PC-3 (cell line): ENCODE results near the gene CHAC1. TPM values are rescaled to one million over a fixed set of nuclear protein-coding genes. Genes with fewer than 3 reads are reported as not detected.

Source experiments
- ATAC-seq: fragments of 200-7000 bp; cut with Tn5 transposase; 2 replicates; pipeline ENCODE4 v1.9.1; 2020; ENCODE audit warnings: mild to moderate bottlenecking, moderate library complexity
- BruUV-seq: library from RNA; stranded (reverse); fragments of 400-500 nt; replicated peaks from 2 replicates; lab custom pipeline; 2021; lab: Mats Ljungman, UMichigan
- CTCF ChIA-PET: fragments of 300-600 bp; sonication (Branson Sonifier 250); formaldehyde crosslinking; loops from one replicate; lab custom pipeline; 2022; ENCODE audit warnings: antibody characterized with exemption; lab: Charles Lee
- POLR2A ChIA-PET: fragments of 300-600 bp; sonication (Branson Sonifier 250); formaldehyde crosslinking; loops from one replicate; lab custom pipeline; 2022; ENCODE audit warnings: antibody characterized with exemption; ENCODE audit not compliant: unreplicated experiment; lab: Charles Lee
- DNase-seq: peaks from one replicate; pipeline ENCODE4 v3.0.0-alpha.2; 2015
- H2AFZ ChIP-seq: fragments of 300-600 bp; sonication (generic); 2 replicates; pipeline ENCODE4 v1.6.0; 2016; ENCODE audit warnings: antibody characterized with exemption, low read length
- H3F3A ChIP-seq: fragments of 300-600 bp; sonication (generic); one replicate; pipeline ENCODE4 v1.6.0; 2017; ENCODE audit warnings: antibody characterized with exemption, low read length, control low read depth, mild to moderate bottlenecking; ENCODE audit not compliant: unreplicated experiment
- H3K27ac ChIP-seq: fragments of 300-600 bp; sonication (generic); 2 replicates; pipeline ENCODE4 v1.5.1; 2016; ENCODE audit warnings: mild to moderate bottlenecking, low read length
- H3K27me3 ChIP-seq: fragments of 300-600 bp; sonication (generic); 2 replicates; pipeline ENCODE4 v1.6.1; 2016; ENCODE audit warnings: low read length, mixed read lengths
- H3K36me3 ChIP-seq: fragments of 300-600 bp; sonication (generic); 2 replicates; pipeline ENCODE4 v1.6.1; 2016; ENCODE audit warnings: low read depth, mixed run types, low read length, mixed read lengths
- H3K4me1 ChIP-seq: fragments of 300-600 bp; sonication (generic); 2 replicates; pipeline ENCODE4 v1.5.1; 2016; ENCODE audit warnings: low read length; ENCODE audit not compliant: insufficient read depth
- H3K4me2 ChIP-seq: fragments of 300-600 bp; sonication (generic); 2 replicates; pipeline ENCODE4 v1.6.0; 2016; ENCODE audit warnings: low read length
- H3K4me3 ChIP-seq: fragments of 300-600 bp; sonication (generic); 2 replicates; pipeline ENCODE4 v1.5.1; 2016; ENCODE audit warnings: mild to moderate bottlenecking, low read length, mixed read lengths
- H3K79me2 ChIP-seq: fragments of 300-600 bp; sonication (generic); 2 replicates; pipeline ENCODE4 v1.6.1; 2017; ENCODE audit warnings: low read length, mixed read lengths
- H3K9ac ChIP-seq: fragments of 300-600 bp; sonication (generic); 2 replicates; pipeline ENCODE4 v1.6.0; 2016; ENCODE audit warnings: mild to moderate bottlenecking, low read length
- H3K9me2 ChIP-seq: fragments of 300-600 bp; sonication (generic); replicated peaks from 2 replicates; pipeline ENCODE4 v1.6.1; 2016; ENCODE audit warnings: mixed run types, low read length, mixed read lengths
- H3K9me3 ChIP-seq: fragments of 300-600 bp; sonication (generic); 2 replicates; pipeline ENCODE4 v1.6.1; 2016; ENCODE audit warnings: low read length, mixed read lengths
- H4K20me1 ChIP-seq: fragments of 300-600 bp; sonication (generic); 2 replicates; pipeline ENCODE4 v1.6.1; 2016; ENCODE audit warnings: low read length, mixed read lengths
- CTCF ChIP-seq: fragments of 300-600 bp; sonication (generic); conservative IDR thresholded peaks from 2 replicates; pipeline ENCODE4 v1.5.1; 2017; ENCODE audit warnings: antibody characterized with exemption, low read depth, mild to moderate bottlenecking, low read length
- EZH2 ChIP-seq: fragments of 300-600 bp; sonication (generic); IDR thresholded peaks from one replicate; pipeline ENCODE4 v1.6.1; 2017; ENCODE audit warnings: antibody characterized with exemption, mild to moderate bottlenecking, low read length; ENCODE audit not compliant: unreplicated experiment
- EZH2phosphoT487 ChIP-seq: fragments of 300-600 bp; sonication (generic); IDR thresholded peaks from 2 replicates; pipeline ENCODE4 v1.6.1; 2018; ENCODE audit warnings: mild to moderate bottlenecking, antibody characterized with exemption, low read length, borderline replicate concordance
- intact Hi-C: fragments of 100-400 bp; cut with micrococcal nuclease; formaldehyde crosslinking; loops from 2 replicates; pipeline ENCODE4 v1.9.0; 2023
- total RNA-seq: library from RNA; depleted of rRNA; stranded (reverse); fragments of >200 nt; gene quantifications from 2 replicates; pipeline ENCODE4 v1.2.3, GENCODE V29; 2014

CHAC1 gene
- total RNA-seq, 1 experiment from 2014 or later, result 13.3 TPM

- Histone ChIP-seq H2AFZ (peak overlapping the region; percentile 72), H3K9ac (peak overlapping the region; percentile 88), H3F3A (peaks cover 6% of the 10 kb centered on the region), H3K79me2 (peaks cover 4% of the 10 kb centered on the region; the same call in 1 of the 2 replicates), H3K4me2 (peak overlapping the region; percentile 98), H3K9me2 (no peaks in the 10 kb centered on the region), H3K4me3 (peak overlapping the region; percentile 67), H4K20me1 (peaks cover 7% of the 10 kb centered on the region; the same call in 1 of the 2 replicates), H3K27ac (peak overlapping the region; percentile 98), H3K4me1 (peaks cover 29% of the 10 kb centered on the region), H3K9me3 (no peaks in the 10 kb centered on the region), H3K36me3 (peaks cover 6% of the 10 kb centered on the region; the same call in 1 of the 2 replicates), H3K27me3 (no peaks in the 10 kb centered on the region)
- CTCF ChIA-PET, result interaction anchor here (0.5 to 1.7 kb wide), 19 partner anchors 12 to 793 kb away, joined by 3 to 22 read pairs (median 5); partner anchors contain the start of genes CCDC32, DLL4, RHOV and VPS18
- POLR2A ChIA-PET, result interaction anchor here (0.6 to 1.1 kb wide), 4 partner anchors 22 to 625 kb away, joined by 3 to 14 read pairs (median 7); no protein-coding TSS in a partner anchor
- ATAC-seq, result peak; percentile 80
- TF ChIP-seq CTCF (peak; percentile 85), EZH2phosphoT487 (no peak)
- BruUV-seq, result no TSS peak
- peak; percentile 98 for DNase-seq
- intact Hi-C loops, result loop anchor here (1.0 to 10.0 kb wide), 8 partner anchors 23 to 208 kb away; partner anchors contain the start of genes CHAC1, DLL4 and INO80
These were observed 46.9 kb upstream of the CHAC1 start for GRCh38 chr15:40906091-40906990.

- ATAC-seq (peak; percentile 1; the same call in 1 of the 2 replicates), DNase-seq (peak; percentile 29)
- Histone ChIP-seq H3K4me3 (peak overlapping the region; percentile 67), H4K20me1 (peaks cover 7% of the 10 kb centered on the region; the same call in 1 of the 2 replicates), H3K36me3 (peaks cover 6% of the 10 kb centered on the region; the same call in 1 of the 2 replicates), H3K27ac (peak overlapping the region; percentile 98), H2AFZ (peak overlapping the region; percentile 72), H3K9ac (peak overlapping the region; percentile 88), H3K4me1 (peaks cover 29% of the 10 kb centered on the region), H3F3A (peaks cover 6% of the 10 kb centered on the region), H3K79me2 (no peaks in the 10 kb centered on the region), H3K9me2 (no peaks in the 10 kb centered on the region), H3K9me3 (no peaks in the 10 kb centered on the region), H3K27me3 (no peaks in the 10 kb centered on the region), H3K4me2 (peak overlapping the region; percentile 98)
- POLR2A ChIA-PET, result no interaction called here
- BruUV-seq, result TSS peak; percentile 13
- intact Hi-C loops, result loop anchor here (1.0 to 10.0 kb wide), 8 partner anchors 22 to 208 kb away; partner anchors contain the start of genes CHAC1, DLL4 and INO80
- CTCF ChIA-PET, result no interaction called here
- no peak for TF ChIP-seq CTCF
- no peak for TF ChIP-seq EZH2phosphoT487
- TF ChIP-seq EZH2, result no peak
These were observed 46.1 kb upstream of the CHAC1 start for GRCh38 chr15:40906991-40907802.
